ENCODE measurements around the gene HHATL.

HHATL gene

GRCh38 chr3:42696356-42697288 lies 6.0 kb downstream of the HHATL start:
- no peak overlapping the region for H3K4me3 ChIP-seq (ENCODE audit: low read length)
- no peak for DNase-seq (ENCODE audit: low read depth)
- TF ChIP-seq CTCF (conservative IDR thresholded peaks at IDR 0.05; ENCODE audit: low read depth, low read length): no peak

- H3K4me3 ChIP-seq (ENCODE audit: low read length): no peak overlapping the region
- no peak for DNase-seq (ENCODE audit: low read depth)
- TF ChIP-seq CTCF (conservative IDR thresholded peaks at IDR 0.05; ENCODE audit: low read depth, low read length): no peak
These were observed 8.2 kb downstream of the HHATL start for GRCh38 chr3:42694366-42694765.

- H3K4me3 ChIP-seq (ENCODE audit: low read length): no peak overlapping the region
- no peak for DNase-seq (ENCODE audit: low read depth)
- TF ChIP-seq CTCF (conservative IDR thresholded peaks at IDR 0.05; ENCODE audit: low read depth, low read length): no peak
These were observed 9.1 kb downstream of the HHATL start for GRCh38 chr3:42693530-42693930.

GRCh38 chr3:42692667-42693529 lies 9.7 kb downstream of the HHATL start:
- no peak overlapping the region for H3K4me3 ChIP-seq (ENCODE audit: low read length)
- TF ChIP-seq CTCF (conservative IDR thresholded peaks at IDR 0.05; ENCODE audit: low read depth, low read length): no peak
- no peak for DNase-seq (ENCODE audit: low read depth)

- no peak for DNase-seq (ENCODE audit: low read depth)
- H3K4me3 ChIP-seq (ENCODE audit: low read length): no peak overlapping the region
- TF ChIP-seq CTCF (conservative IDR thresholded peaks at IDR 0.05; ENCODE audit: low read depth, low read length): no peak
These were observed 10.6 kb downstream of the HHATL start for GRCh38 chr3:42691816-42692666.

- no peak for TF ChIP-seq CTCF (conservative IDR thresholded peaks at IDR 0.05; ENCODE audit: low read depth, low read length)
- DNase-seq (ENCODE audit: low read depth): no peak
- H3K4me3 ChIP-seq (ENCODE audit: low read length): no peak overlapping the region
These were observed 11.6 kb downstream of the HHATL start for GRCh38 chr3:42690766-42691680.
